IPS-18a (cell line): Measurements from ENCODE around the gene SRRD.

Experiments
- H3K27ac ChIP-seq: one replicate; pipeline ENCODE4 v1.5.1; 2013; ENCODE audit warnings: low read length
- H3K27me3 ChIP-seq: one replicate; pipeline ENCODE4 v1.6.1; 2013; ENCODE audit warnings: mild to moderate bottlenecking, low read length; ENCODE audit not compliant: control insufficient read depth, insufficient read depth
- H3K36me3 ChIP-seq: one replicate; pipeline ENCODE4 v1.6.1; 2013; ENCODE audit warnings: low read depth, low read length; ENCODE audit not compliant: control insufficient read depth
- H3K4me1 ChIP-seq: one replicate; pipeline ENCODE4 v1.6.1; 2013; ENCODE audit warnings: low read depth, low read length; ENCODE audit not compliant: control insufficient read depth
- H3K4me3 ChIP-seq: one replicate; pipeline ENCODE4 v1.5.1; 2013; ENCODE audit warnings: low read length
- H3K9ac ChIP-seq: one replicate; pipeline ENCODE4 v1.6.1; 2013; ENCODE audit warnings: mild to moderate bottlenecking, low read length, moderate library complexity
- H3K9me3 ChIP-seq: one replicate; pipeline ENCODE4 v1.6.1; 2013; ENCODE audit warnings: low read depth, low read length; ENCODE audit not compliant: control insufficient read depth

SRRD gene

GRCh38 chr22:26512149-26512793, 28.6 kb downstream of the SRRD start, which contains the start of gene TFIP11:
Gene TFIP11, minus strand, starts transcription at chr22:26512473. Its CDS starts 2,201 bp downstream, at chr22:26510272.
- Histone ChIP-seq H3K27me3 (no peaks in the 10 kb centered on the region), H3K4me1 (peaks cover 10% of the 10 kb centered on the region), H3K27ac (peak within 1 kb of the TSS; percentile 91), H3K9ac (peak within 1 kb of the TSS; percentile 95), H3K9me3 (no peaks in the 10 kb centered on the region), H3K36me3 (peaks cover 29% of the 10 kb centered on the region), H3K4me3 (peak within 1 kb of the TSS; percentile 91)

GRCh38 chr22:26513838-26514237, 30.2 kb downstream of the SRRD start:
- Histone ChIP-seq H3K9me3 (no peaks in the 10 kb centered on the region), H3K4me3 (no peak overlapping the region)

GRCh38 chr22:26514419-26515161, 30.9 kb downstream of the SRRD start:
- Histone ChIP-seq H3K9ac (no peak overlapping the region), H3K4me3 (no peak overlapping the region), H3K9me3 (no peaks in the 10 kb centered on the region), H3K27ac (no peak overlapping the region), H3K27me3 (no peaks in the 10 kb centered on the region), H3K4me1 (peaks cover 10% of the 10 kb centered on the region), H3K36me3 (peaks cover 11% of the 10 kb centered on the region)

More at GRCh38 chr22:26513838-26514237, 30.2 kb downstream of the SRRD start:
- Histone ChIP-seq H3K27ac (no peak overlapping the region), H3K36me3 (peaks cover 18% of the 10 kb centered on the region), H3K27me3 (no peaks in the 10 kb centered on the region), H3K4me1 (peaks cover 10% of the 10 kb centered on the region), H3K9ac (no peak overlapping the region)

- no peak overlapping the region for H3K4me3 ChIP-seq
- H3K27me3 ChIP-seq = no peaks in the 10 kb centered on the region
- H3K27ac ChIP-seq = no peak overlapping the region
- H3K9ac ChIP-seq = no peak overlapping the region
- no peaks in the 10 kb centered on the region for H3K36me3 ChIP-seq
- peaks cover 10% of the 10 kb centered on the region for H3K4me1 ChIP-seq
- no peaks in the 10 kb centered on the region for H3K9me3 ChIP-seq
Measured at GRCh38 chr22:26515931-26516330, 32.3 kb downstream of the SRRD start.

GRCh38 chr22:26516503-26516902, 32.8 kb downstream of the SRRD start:
- Histone ChIP-seq H3K4me1 (peaks cover 10% of the 10 kb centered on the region), H3K36me3 (no peaks in the 10 kb centered on the region), H3K4me3 (no peak overlapping the region), H3K27ac (no peak overlapping the region), H3K9me3 (no peaks in the 10 kb centered on the region), H3K27me3 (no peaks in the 10 kb centered on the region), H3K9ac (no peak overlapping the region)

GRCh38 chr22:26517429-26517828, 33.8 kb downstream of the SRRD start:
- Histone ChIP-seq H3K9ac (no peak overlapping the region), H3K9me3 (no peaks in the 10 kb centered on the region), H3K36me3 (no peaks in the 10 kb centered on the region), H3K4me1 (peaks cover 10% of the 10 kb centered on the region), H3K27me3 (no peaks in the 10 kb centered on the region), H3K27ac (no peak overlapping the region), H3K4me3 (no peak overlapping the region)

GRCh38 chr22:26522012-26522411, 38.3 kb downstream of the SRRD start:
- H3K27me3 ChIP-seq = no peaks in the 10 kb centered on the region

GRCh38 chr22:26522592-26522991, 38.9 kb downstream of the SRRD start:
- no peak overlapping the region for H3K27ac ChIP-seq
- no peaks in the 10 kb centered on the region for H3K9me3 ChIP-seq
- no peaks in the 10 kb centered on the region for H3K4me1 ChIP-seq
- peaks cover 35% of the 10 kb centered on the region for H3K36me3 ChIP-seq
- no peak overlapping the region for H3K4me3 ChIP-seq
- H3K9ac ChIP-seq = no peak overlapping the region
- no peaks in the 10 kb centered on the region for H3K27me3 ChIP-seq

More at GRCh38 chr22:26522012-26522411, 38.3 kb downstream of the SRRD start:
- no peak overlapping the region for H3K27ac ChIP-seq
- no peak overlapping the region for H3K9ac ChIP-seq
- no peaks in the 10 kb centered on the region for H3K4me1 ChIP-seq
- H3K9me3 ChIP-seq = no peaks in the 10 kb centered on the region
- H3K4me3 ChIP-seq = no peak overlapping the region
- peaks cover 30% of the 10 kb centered on the region for H3K36me3 ChIP-seq

GRCh38 chr22:26524870-26525269, 41.2 kb downstream of the SRRD start:
- no peak overlapping the region for H3K9ac ChIP-seq
- no peaks in the 10 kb centered on the region for H3K4me1 ChIP-seq
- no peaks in the 10 kb centered on the region for H3K9me3 ChIP-seq
- no peaks in the 10 kb centered on the region for H3K27me3 ChIP-seq
- peaks cover 44% of the 10 kb centered on the region for H3K36me3 ChIP-seq
- no peak overlapping the region for H3K27ac ChIP-seq
- no peak overlapping the region for H3K4me3 ChIP-seq

- Histone ChIP-seq H3K27ac (no peak overlapping the region), H3K4me1 (no peaks in the 10 kb centered on the region), H3K4me3 (no peak overlapping the region), H3K9me3 (no peaks in the 10 kb centered on the region), H3K27me3 (no peaks in the 10 kb centered on the region), H3K36me3 (peaks cover 50% of the 10 kb centered on the region), H3K9ac (no peak overlapping the region)
Measured at GRCh38 chr22:26525946-26526564, 42.4 kb downstream of the SRRD start.

- H3K9ac ChIP-seq = no peak overlapping the region
- H3K36me3 ChIP-seq = peaks cover 57% of the 10 kb centered on the region
- H3K4me1 ChIP-seq = no peaks in the 10 kb centered on the region
- no peak overlapping the region for H3K27ac ChIP-seq
- no peaks in the 10 kb centered on the region for H3K27me3 ChIP-seq
- H3K9me3 ChIP-seq = no peaks in the 10 kb centered on the region
- H3K4me3 ChIP-seq = no peak overlapping the region
Measured at GRCh38 chr22:26527167-26527566, 43.5 kb downstream of the SRRD start.
